Ishikawa (cell line): Measurements from ENCODE around the gene PPFIBP1.

ENCODE experiments used
- CEBPB ChIP-seq: IDR thresholded peaks from 2 replicates; pipeline ENCODE4 v1.6.1; 2012
- CREB1 ChIP-seq: IDR thresholded peaks from 2 replicates; pipeline ENCODE4 v1.6.1; 2012; ENCODE audit warnings: low read depth
- EGR1 ChIP-seq: IDR thresholded peaks from 2 replicates; pipeline ENCODE4 v1.6.1; 2012
- EP300 ChIP-seq: IDR thresholded peaks from 2 replicates; pipeline ENCODE4 v1.6.1; 2012; ENCODE audit warnings: borderline replicate concordance
- FOXM1 ChIP-seq: IDR thresholded peaks from 2 replicates; pipeline ENCODE4 v1.6.1; 2012; ENCODE audit warnings: low read depth, borderline replicate concordance
- NFIC ChIP-seq: IDR thresholded peaks from 2 replicates; pipeline ENCODE4 v1.6.1; 2012
- RAD21 ChIP-seq: IDR thresholded peaks from 2 replicates; pipeline ENCODE4 v1.6.1; 2012; ENCODE audit warnings: low read depth
- TAF1 ChIP-seq: IDR thresholded peaks from 2 replicates; pipeline ENCODE4 v1.6.1; 2012; ENCODE audit warnings: low read depth, mild to moderate bottlenecking
- TCF12 ChIP-seq: IDR thresholded peaks from 2 replicates; pipeline ENCODE4 v1.6.1; 2012; ENCODE audit warnings: low read depth
- TEAD4 ChIP-seq: IDR thresholded peaks from 2 replicates; pipeline ENCODE4 v1.6.1; 2012
- YY1 ChIP-seq: IDR thresholded peaks from 2 replicates; pipeline ENCODE4 v1.6.1; 2012; ENCODE audit warnings: low read depth
- ZBTB7A ChIP-seq: IDR thresholded peaks from 2 replicates; pipeline ENCODE4 v1.6.1; 2012; ENCODE audit warnings: low read depth
- TF ChIP-seq, protein P1 (sequence below): IDR thresholded peaks from 2 replicates; pipeline ENCODE4 v1.6.1; 2012; ENCODE audit warnings: low read depth, mild to moderate bottlenecking
- TF ChIP-seq, protein P2 (sequence below): IDR thresholded peaks from 2 replicates; pipeline ENCODE4 v1.6.1; 2012
- TF ChIP-seq, protein P3 (sequence below): IDR thresholded peaks from 2 replicates; pipeline ENCODE4 v1.6.1; 2012

PPFIBP1 gene

DNA sequence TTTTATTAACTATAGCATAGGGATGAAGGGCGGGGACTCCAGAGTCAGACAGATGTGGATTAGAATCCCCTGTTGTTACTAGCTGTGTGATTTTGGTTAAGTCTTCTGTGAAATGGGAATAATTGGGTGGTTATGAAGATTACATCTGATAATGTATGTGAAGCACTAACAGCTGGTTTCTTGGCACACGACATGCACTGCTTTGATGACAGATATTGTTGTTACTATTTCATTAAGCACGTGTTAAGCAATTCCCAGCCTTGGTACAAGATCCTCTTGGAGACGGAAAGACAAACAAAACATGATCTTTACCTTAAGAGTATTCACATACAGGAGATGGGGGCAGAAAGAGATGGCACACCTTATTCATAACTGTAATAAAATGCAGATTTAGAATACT lies 7.9 kb downstream of the PPFIBP1 start:
- no peak for TF ChIP-seq RAD21
- TF ChIP-seq EP300, result no peak
- TF ChIP-seq, protein P1, sequence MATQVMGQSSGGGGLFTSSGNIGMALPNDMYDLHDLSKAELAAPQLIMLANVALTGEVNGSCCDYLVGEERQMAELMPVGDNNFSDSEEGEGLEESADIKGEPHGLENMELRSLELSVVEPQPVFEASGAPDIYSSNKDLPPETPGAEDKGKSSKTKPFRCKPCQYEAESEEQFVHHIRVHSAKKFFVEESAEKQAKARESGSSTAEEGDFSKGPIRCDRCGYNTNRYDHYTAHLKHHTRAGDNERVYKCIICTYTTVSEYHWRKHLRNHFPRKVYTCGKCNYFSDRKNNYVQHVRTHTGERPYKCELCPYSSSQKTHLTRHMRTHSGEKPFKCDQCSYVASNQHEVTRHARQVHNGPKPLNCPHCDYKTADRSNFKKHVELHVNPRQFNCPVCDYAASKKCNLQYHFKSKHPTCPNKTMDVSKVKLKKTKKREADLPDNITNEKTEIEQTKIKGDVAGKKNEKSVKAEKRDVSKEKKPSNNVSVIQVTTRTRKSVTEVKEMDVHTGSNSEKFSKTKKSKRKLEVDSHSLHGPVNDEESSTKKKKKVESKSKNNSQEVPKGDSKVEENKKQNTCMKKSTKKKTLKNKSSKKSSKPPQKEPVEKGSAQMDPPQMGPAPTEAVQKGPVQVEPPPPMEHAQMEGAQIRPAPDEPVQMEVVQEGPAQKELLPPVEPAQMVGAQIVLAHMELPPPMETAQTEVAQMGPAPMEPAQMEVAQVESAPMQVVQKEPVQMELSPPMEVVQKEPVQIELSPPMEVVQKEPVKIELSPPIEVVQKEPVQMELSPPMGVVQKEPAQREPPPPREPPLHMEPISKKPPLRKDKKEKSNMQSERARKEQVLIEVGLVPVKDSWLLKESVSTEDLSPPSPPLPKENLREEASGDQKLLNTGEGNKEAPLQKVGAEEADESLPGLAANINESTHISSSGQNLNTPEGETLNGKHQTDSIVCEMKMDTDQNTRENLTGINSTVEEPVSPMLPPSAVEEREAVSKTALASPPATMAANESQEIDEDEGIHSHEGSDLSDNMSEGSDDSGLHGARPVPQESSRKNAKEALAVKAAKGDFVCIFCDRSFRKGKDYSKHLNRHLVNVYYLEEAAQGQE, result no peak
- TF ChIP-seq NFIC, result 0 out of 2 replicates have a peak, but pooled peaks have one; percentile 10
- no peak for TF ChIP-seq CREB1

DNA sequence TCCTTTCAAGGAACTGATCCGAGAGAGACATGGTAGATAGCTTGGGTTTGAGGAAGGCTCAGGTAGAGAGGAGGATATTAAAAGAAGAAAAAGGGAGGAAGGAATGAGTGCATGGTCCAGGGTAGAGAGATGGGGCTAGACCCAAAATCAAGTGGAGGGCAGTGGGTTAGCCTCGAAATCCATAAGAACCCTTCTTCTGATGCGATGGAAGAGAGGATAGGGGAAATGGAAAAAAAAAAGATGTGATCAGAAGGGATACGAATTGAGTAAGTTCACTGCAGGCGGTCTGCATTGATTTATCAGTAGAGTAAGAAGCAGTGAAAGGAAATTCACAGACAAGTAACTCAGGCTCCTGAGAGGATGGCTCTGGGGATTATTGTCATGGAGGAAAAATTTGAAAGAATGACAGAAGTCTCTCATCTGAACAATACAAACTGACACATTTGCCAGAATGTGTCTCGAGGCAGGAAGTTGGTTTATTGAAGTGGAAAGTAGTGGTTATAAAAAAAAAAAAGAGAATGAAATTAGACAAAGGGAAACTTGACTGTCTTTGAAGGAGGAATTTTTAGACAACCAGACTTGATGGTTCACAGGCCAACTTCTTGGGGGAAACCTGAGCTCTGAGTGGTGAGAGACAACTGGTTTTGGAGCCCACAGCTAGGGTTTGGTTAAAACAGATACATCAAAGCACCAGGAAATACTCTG lies 10.2 kb downstream of the PPFIBP1 start:
- peak; percentile 81 for TF ChIP-seq TEAD4
- peak; percentile 43; the same call in 1 of the 2 replicates for TF ChIP-seq YY1
- peak; percentile 93; the same call in 1 of the 2 replicates for TF ChIP-seq EP300
- TF ChIP-seq EGR1, result no peak
- peak; percentile 89 for TF ChIP-seq FOXM1
- TF ChIP-seq, protein P2, sequence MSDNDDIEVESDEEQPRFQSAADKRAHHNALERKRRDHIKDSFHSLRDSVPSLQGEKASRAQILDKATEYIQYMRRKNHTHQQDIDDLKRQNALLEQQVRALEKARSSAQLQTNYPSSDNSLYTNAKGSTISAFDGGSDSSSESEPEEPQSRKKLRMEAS, result no peak
- TF ChIP-seq, protein P1, result 0 out of 2 replicates have a peak, but pooled peaks have one; percentile 46
- peak; percentile 34; the same call in 1 of the 2 replicates for TF ChIP-seq CEBPB
- TF ChIP-seq NFIC, result peak; percentile 83
- TF ChIP-seq CREB1, result no peak
- TF ChIP-seq RAD21, result no peak
- TF ChIP-seq TCF12, result peak; percentile 82

DNA sequence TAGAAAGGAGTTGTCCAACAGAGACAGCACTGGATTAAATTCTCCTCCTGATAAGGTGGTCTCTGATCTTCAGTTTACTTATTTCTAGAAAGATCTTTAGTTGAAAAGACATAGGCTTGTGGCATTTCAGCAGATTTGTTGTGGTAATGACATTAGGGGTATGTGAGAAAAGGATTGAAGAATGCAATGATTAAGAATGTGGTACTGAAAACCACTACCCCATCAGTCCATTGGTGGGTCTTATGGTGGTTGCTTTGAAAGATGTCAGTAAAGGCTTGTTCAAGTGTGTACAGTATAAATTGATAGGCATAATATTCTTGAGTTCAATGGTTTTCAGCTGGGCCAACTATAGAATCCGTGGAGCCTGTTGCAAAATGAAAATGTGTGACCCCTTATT lies 10.8 kb downstream of the PPFIBP1 start:
- TF ChIP-seq TCF12, result no peak
- no peak for TF ChIP-seq EGR1
- no peak for TF ChIP-seq CREB1
- TF ChIP-seq FOXM1, result no peak
- TF ChIP-seq, protein P2, result no peak
- TF ChIP-seq, protein P1, result no peak; the same call in 1 of the 2 replicates
- no peak for TF ChIP-seq CEBPB
- TF ChIP-seq, protein P3, sequence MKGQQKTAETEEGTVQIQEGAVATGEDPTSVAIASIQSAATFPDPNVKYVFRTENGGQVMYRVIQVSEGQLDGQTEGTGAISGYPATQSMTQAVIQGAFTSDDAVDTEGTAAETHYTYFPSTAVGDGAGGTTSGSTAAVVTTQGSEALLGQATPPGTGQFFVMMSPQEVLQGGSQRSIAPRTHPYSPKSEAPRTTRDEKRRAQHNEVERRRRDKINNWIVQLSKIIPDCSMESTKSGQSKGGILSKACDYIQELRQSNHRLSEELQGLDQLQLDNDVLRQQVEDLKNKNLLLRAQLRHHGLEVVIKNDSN, result no peak
- no peak for TF ChIP-seq RAD21
- no peak for TF ChIP-seq YY1
- no peak for TF ChIP-seq NFIC

DNA sequence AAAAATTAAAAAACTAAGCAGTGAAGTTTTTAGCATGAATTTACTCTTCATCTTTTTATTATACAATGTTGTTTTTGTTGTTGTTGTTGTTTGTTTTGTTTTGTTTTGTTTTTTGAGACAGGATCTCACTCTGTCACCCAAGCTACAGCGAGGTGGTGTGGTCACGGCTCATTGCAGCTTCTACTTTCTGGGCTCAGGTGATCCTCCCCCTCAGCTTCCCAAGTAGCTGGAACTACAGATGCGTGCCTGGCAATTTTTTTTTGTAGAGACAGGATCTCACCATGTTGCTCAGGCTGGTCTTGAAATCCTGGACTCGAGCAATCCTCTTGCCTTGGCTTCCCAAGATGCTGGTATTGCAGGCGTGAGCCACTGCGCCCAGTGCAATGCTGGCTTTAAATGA lies 11.3 kb downstream of the PPFIBP1 start:
- TF ChIP-seq ZBTB7A (no peak), CEBPB (no peak), EP300 (peak; percentile 68; the same call in 1 of the 2 replicates), CREB1 (no peak), EGR1 (peak; percentile 47; the same call in 1 of the 2 replicates), TCF12 (peak; percentile 65; the same call in 1 of the 2 replicates), NFIC (0 out of 2 replicates have a peak, but pooled peaks have one; percentile 47), FOXM1 (no peak), RAD21 (peak; percentile 17; the same call in 1 of the 2 replicates), TEAD4 (peak; percentile 65), YY1 (no peak), TAF1 (no peak)
- TF ChIP-seq, protein P3, result peak; percentile 53; the same call in 1 of the 2 replicates
- TF ChIP-seq, protein P1, result no peak
- TF ChIP-seq, protein P2, result no peak
